Omental fat pad (tissue), 4 donors: ENCODE results near the gene LHX3. TPM values are rescaled to one million over a fixed set of nuclear protein-coding genes. Genes with fewer than 3 reads are reported as not detected.

ENCODE experiments used
- ATAC-seq: fragments of 150-250 bp; one replicate; pipeline ENCODE4 v1.9.1; 2016; ENCODE audit warnings: mild to moderate bottlenecking, moderate library complexity; ENCODE audit not compliant: low FRiP score
- DNase-seq: peaks from one replicate; pipeline ENCODE4 v3.0.0-alpha.2; 2019; ENCODE audit warnings: low spot score
- total RNA-seq, 4 donors: library from RNA; depleted of rRNA; stranded (reverse); fragments of >200 nt; gene quantifications; one replicate each; pipeline ENCODE4 v1.1.0, GENCODE V29; 2016
- TF ChIP-seq, protein P1 (sequence below), 3 donors: fragments of 450-650 bp; IDR thresholded peaks; one replicate each; pipeline ENCODE4 v1.5.1; 2016 to 2017; ENCODE audit warnings: antibody characterized with exemption in 3 of 3, mild to moderate bottlenecking in 3 of 3, moderate library complexity in 2 of 3

Gene LHX3
- total RNA-seq, 4 donors from 2014 or later, result not detected

DNA sequence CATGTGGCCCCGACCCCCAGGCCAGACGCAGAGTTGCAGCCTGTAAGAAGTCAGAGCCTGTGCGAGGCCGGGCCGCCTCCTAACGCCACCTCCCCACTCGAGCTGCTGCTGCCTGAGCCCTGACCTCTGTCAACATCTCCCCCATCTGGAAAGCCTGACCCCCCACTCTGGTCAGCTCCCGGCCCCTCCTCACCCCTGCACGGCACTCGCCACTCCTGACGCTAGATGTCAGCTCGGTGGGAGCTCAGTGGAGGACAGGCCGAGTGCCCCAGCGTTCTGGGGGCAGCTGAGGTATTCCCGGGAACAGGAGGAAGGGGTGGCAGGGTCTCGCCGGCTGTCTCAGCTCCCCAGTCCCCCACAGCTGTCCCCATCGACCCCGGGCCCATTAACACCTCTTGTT, 19.9 kb downstream of the LHX3 start:
- TF ChIP-seq, protein P1, sequence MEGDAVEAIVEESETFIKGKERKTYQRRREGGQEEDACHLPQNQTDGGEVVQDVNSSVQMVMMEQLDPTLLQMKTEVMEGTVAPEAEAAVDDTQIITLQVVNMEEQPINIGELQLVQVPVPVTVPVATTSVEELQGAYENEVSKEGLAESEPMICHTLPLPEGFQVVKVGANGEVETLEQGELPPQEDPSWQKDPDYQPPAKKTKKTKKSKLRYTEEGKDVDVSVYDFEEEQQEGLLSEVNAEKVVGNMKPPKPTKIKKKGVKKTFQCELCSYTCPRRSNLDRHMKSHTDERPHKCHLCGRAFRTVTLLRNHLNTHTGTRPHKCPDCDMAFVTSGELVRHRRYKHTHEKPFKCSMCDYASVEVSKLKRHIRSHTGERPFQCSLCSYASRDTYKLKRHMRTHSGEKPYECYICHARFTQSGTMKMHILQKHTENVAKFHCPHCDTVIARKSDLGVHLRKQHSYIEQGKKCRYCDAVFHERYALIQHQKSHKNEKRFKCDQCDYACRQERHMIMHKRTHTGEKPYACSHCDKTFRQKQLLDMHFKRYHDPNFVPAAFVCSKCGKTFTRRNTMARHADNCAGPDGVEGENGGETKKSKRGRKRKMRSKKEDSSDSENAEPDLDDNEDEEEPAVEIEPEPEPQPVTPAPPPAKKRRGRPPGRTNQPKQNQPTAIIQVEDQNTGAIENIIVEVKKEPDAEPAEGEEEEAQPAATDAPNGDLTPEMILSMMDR (IDR thresholded peaks at IDR 0.05), result no peak
- DNase-seq, result no peak
- ATAC-seq, result no peak

DNA sequence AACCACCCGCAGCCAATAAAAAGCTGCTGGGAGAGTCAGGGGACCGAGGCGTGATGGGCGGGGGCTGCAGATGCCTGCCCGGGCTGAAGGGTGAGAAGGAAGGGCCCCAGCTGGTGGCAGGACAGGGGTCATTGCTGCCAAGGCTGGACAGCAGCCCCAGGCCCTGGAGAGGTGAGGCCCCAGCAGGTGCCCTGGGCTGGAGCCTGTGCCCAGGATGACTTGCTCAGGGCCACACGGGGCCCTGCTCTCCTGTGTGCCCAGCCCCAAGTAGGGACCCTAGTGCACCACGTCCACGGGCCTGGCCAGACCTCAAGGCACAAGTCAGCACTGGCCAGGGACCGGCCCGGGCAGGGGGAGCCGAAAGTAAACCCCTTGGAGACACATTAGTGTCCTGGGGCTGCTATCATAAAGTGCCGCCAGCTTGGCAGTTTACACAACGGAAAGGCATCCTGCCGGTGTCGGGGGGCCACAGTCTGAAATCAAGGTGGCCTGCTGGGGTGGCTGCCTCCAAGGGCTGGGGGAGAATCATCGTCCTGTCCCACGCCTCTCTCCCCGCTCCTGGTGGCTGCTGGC, 22.0 kb downstream of the LHX3 start:
- TF ChIP-seq, protein P1 (IDR thresholded peaks at IDR 0.05), result no peak
- no peak for DNase-seq
- ATAC-seq, result no peak

DNA sequence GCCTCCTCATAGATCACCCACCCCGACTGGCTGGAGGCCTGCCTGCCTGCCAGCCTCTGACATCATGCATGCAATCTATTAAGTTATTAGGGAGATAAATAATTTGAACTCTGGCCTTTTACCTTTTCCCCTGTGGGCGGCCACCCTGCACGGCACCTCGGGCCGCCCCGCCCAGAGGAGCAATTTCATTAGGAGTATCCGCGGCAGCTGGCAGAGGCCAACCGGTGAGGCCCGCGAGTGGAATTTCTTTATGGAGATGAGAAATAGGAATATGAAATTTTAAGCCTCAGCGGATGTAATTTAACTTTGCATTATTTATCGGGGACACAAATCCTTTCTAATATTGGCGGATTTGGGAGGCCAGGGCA, 22.5 kb downstream of the LHX3 start:
- ATAC-seq, result no peak

DNA sequence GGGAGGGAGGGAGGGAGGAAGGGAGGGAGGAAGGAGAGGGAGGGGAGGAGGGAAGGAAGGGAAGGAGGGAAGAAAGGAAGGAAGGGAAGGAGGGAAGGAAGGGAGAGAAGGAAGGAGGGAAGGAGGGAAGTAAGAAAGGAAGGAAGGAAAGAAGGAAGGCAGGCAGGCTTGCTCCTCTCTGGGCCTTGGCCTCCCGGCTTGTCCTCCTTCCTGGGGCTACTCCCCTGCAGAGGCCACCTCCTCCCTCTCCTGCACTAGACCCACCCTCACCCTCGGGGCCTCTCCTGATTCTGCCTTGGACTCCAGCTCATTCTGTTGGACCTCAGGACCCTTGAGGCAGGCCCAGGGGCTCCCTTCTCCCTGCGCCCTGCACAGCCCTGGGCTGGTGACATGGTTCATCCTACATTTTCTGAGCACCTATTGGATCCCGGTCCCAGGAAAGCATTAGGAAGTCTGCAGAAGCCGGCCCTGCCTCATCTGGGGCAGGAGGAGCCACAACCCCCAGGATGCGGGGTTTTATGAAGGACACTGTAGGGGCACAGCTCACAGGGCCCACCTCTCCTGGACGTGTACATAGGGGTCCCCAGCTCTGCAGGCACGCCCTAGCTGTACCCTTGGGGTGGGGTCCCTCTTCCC, 23.0 kb downstream of the LHX3 start:
- ATAC-seq, result no peak
- TF ChIP-seq, protein P1 (IDR thresholded peaks at IDR 0.05), result no peak
- no peak for DNase-seq

More for the DNA sequence above, 22.5 kb downstream of the LHX3 start:
- TF ChIP-seq, protein P1 (IDR thresholded peaks at IDR 0.05), result no peak
- no peak for DNase-seq

DNA sequence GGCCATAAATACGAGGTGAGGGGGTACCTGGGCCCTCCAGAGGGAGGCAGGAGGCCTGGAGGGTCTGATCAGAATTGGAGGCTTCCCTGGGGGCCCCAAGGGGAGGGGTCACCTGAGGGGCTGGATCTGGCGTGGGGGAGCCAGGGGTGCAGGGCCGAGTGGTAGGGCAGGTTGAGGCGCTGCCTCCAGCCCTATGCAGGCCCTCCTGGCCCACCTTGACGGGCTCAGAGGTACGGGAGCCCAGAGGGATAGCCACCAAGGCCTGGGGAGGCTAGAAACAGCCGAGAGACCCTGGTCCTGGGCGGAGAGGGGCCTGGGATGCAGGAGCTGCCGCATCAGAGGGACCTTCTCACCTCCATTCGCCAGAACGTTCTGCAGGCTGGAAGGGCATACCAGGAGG, 24.3 kb downstream of the LHX3 start:
- TF ChIP-seq, protein P1 (IDR thresholded peaks at IDR 0.05), result no peak
- DNase-seq (no peak), ATAC-seq (no peak)

DNA sequence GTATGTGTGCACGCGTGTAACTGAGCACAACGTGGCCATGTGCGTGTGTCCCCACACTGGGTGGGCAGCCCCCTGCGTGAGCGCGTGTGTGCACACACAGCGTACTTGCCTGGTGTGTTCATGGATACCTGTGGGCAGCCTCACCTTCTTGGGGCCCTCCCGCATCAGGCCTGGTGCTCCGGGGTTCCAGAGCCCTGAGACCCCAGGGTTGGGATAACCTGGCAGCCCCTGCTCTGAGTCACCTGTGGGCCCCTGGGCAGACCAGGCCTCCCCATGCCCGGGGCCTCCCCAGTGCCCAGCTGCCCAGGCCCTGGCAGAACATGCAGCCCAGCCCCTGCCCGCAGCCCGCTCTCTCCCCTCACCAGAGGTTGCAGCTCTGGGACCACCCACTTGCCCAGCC, 25.2 kb downstream of the LHX3 start:
- TF ChIP-seq, protein P1 (IDR thresholded peaks at IDR 0.05), result no peak
- no peak for ATAC-seq
- no peak for DNase-seq

DNA sequence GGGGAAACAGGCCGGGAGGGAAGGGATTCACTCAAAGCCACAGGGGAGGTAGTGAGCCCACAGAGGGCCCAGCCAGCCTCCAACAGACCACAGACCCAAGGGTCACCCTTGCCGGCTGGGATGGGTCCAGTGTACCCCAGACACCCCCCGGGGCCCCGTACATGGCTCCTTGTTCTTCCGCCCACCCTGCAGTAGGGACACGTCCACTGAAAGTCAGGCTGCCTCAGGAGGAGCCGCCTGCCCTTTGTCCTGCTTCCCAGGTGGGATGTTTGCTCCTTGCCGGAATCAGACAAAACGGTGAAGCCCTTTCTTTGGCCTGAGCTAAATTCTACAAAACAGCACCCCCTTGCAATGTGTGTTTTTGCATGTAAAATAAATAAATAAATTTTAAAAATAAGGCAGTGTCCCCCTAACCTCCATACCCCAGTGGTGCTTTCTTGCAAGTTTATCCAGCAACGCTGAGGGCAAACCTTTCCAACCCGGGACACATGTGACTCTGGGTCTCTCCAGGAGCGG, 25.8 kb downstream of the LHX3 start:
- ATAC-seq (no peak), DNase-seq (no peak)
- TF ChIP-seq, protein P1 (IDR thresholded peaks at IDR 0.05), result no peak
